ENCODE data around the gene MRTFA.
A peak's percentile ranks its signal among the peaks of the same experiment; 100 is the strongest.
"Not testable (repeated sequence)": the region's sequence is repeated elsewhere in the genome, so short reads cannot be mapped to it uniquely, and the experiment has no call there.

Gene MRTFA

DNA sequence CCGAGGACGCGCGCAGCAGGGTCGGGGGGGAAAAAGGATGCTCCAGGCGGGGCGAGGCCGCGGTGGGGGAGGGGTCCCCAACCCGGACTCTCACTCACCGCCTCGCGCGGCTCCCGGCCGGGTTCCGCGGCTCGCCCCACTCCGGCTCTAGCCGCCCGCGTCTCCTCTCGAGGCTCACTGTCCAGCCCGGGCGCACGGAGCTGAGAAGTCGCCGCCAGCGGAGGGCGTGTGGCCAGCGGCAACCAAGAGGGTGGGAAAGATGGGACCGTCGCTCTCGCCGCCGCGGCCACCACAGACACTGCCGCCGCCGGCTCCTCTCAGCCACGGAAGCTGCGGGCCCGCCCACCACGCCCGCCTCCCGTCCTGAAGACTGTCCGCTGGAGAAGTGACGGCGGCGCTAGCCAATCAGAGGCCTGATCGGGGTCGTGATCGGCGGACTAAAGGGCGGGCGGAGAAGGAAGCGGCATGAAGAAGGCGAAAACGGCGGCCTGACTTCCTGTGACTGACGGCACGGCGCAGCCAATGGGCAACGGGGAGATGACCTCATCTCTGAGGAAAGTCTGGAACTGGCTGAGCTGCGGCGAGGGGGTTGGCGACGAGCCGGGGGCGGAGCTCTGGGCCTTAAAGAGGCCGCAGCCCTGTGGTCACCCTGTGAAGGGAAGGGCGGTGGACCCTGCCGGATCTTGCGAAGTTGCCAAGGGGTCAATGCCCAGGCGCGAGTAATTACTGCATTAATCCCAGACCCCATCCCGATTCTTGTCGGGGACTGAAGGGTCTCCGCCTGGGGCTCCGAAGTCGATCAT lies at the start of gene MRTFA:
Gene MRTFA (minus strand): TSS at position 340 of the 803 bp plus-strand sequence.
- DNase-seq = peak; percentile 99 to 100

DNA sequence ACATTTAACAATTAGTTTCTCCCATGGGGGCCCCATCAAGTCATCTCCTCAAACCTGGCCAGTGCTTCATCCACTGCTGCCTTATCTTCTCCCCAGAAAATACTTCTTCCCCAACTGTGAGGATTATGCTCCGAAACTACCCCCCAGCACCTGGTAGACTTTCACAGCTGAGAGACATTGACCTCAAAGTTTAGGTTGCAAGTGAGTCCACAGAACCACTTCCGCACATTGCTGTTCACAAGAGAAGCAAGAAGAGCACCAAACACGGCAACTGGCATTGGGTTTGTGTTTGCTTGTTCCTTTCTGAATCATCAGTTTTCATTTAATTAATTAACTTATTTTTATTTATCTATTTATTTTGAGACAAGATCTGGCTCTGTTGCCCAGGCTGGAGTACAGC lies 48.9 kb upstream of the MRTFA start:
- no peak for DNase-seq

DNA sequence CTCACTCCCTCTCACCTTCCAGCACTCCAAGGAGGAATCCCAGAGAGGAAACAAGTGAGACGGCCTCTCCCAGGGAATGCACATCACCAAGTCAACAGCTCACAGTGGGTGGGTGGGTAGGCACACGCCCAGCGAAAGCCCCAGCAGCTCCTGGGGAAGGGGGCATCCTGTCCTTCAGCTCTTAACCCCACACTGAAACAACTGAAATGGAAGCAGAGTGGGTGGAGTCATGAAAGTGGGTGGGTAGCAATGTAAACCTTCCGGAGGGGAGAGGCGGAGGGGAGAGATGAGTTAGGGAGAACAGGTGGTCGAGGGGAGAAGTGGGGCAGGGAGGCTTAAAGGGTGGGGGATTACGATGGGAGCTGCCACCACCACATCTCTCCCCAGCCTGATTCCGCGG lies 48.2 kb upstream of the MRTFA start:
- DNase-seq = no peak

DNA sequence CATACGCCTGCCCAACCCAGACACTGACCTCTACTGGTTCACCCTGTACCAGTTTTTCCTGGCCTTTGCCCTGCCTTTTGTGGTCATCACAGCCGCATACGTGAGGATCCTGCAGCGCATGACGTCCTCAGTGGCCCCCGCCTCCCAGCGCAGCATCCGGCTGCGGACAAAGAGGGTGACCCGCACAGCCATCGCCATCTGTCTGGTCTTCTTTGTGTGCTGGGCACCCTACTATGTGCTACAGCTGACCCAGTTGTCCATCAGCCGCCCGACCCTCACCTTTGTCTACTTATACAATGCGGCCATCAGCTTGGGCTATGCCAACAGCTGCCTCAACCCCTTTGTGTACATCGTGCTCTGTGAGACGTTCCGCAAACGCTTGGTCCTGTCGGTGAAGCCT lies 44.9 kb upstream of the MRTFA start:
- no peak for DNase-seq

DNA sequence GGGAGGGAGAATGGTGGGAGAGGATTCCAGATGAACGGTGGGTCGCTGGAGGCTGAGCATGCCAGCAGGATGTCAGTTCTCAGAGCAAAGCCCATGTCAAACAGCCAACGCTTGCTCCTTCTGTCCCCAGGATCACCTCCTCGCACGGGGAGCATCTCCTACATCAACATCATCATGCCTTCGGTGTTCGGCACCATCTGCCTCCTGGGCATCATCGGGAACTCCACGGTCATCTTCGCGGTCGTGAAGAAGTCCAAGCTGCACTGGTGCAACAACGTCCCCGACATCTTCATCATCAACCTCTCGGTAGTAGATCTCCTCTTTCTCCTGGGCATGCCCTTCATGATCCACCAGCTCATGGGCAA lies 44.3 kb upstream of the MRTFA start:
- no peak for DNase-seq

DNA sequence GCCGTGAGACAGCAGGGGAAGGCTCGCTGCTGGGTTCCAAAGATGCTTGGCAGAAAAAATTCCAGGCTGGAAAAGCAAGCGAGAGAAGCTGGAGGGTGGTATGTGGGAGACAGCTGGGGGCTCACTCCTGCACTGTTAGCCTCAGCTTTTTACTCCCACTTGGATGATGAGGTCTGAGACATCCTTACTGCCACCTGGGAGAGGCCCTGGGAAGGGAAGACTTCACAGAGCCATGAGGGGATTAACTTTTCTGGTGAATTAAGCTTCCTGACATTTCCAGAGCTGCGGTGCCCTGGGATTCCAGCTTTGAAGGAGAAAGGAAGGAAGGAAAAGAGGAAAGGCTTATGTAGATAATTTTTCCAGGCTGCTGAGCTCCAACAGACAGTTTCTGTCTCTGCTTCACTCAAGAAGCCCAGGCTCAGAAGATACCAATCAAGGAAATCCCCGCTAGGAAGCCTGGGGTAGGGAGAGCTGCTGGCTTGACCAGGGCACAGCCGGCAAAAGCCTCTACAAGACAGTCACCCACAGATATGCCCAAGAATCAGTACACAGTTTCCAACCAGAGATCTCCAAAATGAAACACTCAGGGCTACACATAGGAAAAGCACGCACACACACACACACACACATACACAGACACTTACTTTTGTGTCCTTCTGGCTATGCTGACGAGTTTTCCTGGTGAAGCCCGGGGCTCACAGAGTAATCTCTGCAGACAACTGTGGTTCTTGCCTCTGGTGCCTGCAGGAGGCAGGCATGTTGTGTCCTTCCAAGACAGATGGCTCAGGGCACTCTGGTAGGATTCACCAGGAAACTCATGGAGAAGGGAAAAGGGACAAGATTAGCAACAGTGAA lies 43.7 kb upstream of the MRTFA start:
- DNase-seq = no peak

DNA sequence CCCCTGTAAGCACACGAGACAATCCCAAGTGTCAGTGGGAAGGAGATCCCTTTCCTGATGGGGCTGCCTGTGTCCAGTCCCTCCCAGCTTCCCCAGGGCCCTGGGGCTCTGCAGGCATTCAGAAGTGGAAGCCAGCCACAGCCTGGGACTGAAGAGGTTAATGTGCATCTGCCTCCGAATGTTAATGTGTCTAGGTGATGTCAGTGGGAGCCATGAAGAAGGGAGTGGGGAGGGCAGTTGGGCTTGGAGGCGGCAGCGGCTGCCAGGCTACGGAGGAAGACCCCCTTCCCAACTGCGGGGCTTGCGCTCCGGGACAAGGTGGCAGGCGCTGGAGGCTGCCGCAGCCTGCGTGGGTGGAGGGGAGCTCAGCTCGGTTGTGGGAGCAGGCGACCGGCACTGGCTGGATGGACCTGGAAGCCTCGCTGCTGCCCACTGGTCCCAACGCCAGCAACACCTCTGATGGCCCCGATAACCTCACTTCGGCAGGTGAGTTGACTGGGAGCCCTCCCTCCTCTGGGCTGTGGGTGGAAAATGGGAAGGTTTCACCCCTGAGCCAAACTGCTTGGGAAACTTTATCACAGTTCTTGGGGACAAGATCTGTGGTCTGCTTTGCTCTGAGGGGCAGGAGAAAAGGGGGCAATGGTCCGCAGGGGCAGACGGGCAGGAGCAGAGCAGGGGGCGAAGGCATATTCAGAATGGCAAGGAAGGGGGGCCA lies 42.9 kb upstream of the MRTFA start, which contains the start of gene MCHR1:
Gene MCHR1 (plus strand): TSS at position 236 of the 715 bp plus-strand sequence. CDS start 169 bp downstream, at position 405.
- no peak for DNase-seq

DNA sequence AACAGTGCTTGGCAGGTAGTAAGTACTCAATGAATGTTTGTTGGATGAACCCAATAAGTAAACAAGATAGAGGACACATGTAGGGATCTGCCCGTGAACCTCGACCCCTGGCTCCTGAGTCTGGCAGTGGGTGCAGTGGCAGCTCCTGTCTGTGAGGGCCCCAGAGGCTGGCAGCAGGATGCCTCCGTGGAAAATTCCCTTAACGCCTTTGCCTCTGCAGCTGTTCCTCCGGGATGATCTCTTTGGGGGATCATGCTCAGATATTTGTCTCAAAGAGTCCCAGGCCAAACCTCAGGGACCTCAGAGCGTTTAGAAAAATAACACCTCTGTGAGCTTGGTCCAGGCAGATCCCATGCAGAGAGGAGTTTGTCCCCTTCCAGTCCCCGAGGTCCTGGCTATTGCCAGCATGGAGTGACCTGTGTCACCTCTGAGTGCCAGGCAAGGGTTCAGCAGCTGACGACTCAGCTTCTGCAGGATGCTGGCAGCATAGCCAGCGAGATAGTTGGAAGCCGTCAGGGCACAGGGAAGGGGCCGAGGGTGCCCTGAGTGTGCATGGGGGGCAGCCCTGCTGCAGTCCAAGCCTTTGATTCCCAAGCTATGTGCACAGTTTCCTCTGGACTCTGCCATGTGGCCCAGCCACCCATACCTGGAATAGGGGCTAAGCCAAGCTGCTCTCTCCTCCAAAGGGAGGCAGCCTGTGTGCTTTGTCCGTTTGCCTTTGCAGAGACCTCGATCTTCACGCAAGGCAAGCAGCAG lies 42.2 kb upstream of the MRTFA start:
- no peak for DNase-seq

DNA sequence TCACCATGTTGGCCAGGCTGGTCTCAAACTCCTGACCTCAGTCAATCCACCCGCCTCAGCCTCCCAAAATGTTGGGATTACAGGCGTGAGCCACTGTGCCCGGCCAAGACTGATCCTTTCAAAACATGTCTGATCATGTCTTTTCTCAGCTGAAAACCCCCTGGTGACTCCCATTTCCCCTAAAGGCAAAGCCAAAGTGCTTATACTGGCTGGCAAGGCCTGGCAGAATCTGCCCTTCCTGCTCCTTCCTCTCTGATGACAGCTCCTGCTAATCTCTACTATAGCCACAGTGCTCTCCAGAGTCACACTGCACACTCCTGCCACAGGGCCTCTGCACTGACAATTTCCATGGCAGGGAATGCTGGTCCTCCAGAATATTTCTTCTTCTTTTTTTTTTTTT lies 40.1 kb upstream of the MRTFA start:
- no peak for DNase-seq

DNA sequence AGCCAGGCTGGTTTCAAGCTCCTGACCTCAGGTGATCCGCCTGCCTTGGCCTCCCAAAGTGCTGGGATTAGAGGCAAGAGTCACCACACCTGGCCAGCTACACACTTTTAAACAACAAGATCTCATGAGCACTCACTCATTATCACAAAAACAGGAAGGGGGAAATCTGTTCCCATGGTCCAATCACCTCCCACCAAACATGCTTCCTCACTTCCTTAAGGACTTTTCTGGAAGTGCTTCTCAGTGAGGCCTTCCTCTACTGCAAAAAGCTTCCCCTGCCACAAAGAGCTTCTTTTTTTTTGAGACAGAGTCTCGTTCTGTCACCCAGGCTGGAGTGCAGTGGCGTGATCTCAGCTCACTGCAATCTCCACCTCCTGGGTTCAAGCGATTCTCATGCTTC lies 39.6 kb upstream of the MRTFA start:
- DNase-seq = not testable (repeated sequence)

DNA sequence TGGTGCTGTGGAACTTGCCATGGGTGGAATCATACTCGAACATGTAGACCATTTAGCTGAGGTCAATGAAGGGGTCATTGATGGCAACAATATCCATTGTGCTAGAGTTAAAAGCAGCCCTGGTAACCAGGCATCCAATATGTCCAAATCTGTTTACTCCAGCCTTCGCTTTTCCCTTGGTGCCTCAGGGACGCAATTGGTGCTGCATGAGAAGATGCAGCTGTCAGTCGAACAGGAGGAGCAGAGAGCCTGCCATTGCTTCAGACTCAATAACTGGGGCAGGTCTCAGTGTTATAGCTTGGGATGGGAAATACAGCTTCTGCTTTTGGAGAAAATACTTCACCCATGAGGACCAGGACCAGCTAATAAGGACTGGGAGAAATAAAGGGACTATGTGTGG lies 37.8 kb upstream of the MRTFA start:
- no peak for DNase-seq

DNA sequence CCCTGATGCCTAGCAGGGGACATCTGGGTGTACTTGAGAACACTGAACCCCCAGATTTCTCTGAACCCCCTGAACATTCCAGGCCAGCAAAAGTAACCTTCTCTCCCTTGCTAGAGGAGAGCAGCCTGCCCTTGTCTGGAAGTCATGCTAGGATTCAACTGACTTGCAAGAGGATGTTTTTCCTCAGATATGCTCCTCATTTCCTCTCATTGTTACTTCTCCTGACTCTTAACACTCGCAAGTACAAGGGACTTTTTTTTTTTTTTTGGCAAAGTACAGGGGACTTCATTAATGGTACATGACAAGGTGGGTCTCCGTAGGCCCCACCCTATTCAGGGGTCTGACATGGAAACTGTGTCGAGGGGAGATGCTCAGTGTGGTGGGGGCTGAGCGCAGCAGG lies 36.5 kb upstream of the MRTFA start:
- no peak for DNase-seq

DNA sequence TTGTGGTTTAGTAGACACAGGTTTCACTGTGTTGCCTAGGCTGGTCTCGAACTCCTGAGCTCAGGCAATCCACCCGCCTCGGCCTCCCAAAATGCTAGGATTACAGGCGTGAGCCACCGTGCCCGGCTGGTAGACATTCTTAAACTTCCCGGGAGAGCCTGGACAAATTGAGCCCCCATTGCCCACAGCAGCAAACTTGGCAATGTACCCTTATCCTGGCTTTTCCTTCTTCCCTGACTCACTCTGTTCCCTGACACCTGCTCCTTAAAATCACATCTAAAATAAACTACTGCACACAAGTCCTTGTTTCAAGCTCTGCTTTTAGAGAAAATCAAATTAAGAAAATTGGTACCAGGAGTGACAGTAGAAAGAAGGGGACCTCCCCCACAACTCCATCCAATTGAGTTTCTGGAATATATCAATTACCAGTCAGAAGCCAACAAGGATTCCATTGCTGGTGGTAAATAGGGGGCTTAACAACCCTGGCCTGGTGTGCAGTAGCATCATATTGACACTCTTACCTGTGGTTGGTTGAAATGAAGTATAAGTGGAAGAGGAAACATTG lies 35.4 kb upstream of the MRTFA start:
- DNase-seq = no peak

DNA sequence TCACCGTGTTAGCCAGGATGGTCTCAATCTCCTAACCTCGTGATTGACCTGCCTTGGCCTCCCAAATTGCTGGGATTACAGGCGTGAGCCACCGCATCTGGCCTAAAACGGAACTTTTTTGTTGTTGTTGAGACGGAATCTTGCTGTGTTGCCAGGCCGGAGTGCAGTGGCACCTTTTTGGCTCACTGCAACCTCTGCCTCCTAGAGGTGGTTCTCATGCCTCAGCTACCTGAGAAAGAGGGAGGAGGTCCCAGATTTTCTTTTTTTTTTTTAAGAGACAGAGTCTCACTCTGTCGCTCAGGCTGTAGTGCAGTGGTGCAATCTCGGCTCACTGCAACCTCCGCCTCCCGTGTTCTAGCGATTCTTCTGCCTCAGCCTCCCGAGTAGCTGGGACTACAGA lies 34.9 kb upstream of the MRTFA start:
- no peak for DNase-seq

DNA sequence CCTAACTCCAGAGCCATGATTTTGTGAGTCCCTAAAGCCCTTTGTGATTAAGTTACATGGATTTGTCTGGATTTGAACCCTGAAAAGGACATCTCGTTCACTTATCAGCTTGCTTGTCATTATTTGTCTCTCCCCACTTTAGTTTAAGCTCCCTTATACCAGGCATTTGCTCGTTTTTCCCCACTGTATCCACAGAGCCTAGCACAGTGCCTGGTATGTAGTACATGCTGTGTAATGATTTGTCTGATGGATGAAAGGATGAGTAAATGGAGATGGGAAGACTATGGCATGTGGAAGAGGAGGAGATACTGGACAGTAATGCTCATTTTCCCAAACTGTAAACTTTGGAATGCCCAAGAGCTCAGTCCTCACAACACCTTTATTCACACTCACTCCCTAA lies 33.5 kb upstream of the MRTFA start:
- DNase-seq = no peak

DNA sequence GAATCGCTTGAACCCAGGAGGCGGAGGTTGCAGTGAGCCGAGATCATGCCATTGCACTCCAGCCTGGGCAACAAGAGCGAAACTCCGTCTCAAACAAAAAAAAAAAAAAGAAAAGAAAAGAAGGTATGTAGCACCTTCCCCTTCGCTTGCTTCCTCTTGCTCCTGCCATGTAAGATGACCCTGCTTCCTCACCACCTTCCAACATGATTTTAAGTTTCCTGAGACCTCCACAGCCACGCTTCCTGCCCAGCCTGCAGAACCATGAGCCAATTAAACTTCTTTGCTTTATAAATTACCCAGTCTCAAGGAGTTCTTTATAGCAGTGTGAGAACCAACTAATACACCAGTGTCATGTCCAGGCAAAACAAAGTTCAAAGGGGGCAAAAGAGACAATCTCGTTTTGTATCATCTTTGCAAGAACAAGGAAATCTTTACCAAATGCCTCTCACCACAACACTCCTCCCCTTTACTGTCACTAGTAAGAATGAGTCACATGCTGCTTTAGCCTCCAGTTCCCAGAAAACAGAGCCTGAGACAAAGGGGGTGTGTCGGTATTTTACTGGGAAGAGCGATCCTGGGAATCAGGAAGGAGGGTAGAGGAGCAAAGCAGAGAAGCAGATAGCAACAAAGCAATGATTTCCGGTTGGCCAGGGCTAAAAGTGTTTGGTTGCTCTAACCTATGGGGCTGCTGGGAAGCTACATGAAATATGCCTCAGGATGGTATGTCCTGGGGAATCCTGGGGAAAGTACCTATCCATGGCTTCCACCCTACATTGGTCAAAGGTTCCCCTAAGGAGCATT lies 32.3 kb upstream of the MRTFA start:
- peak; percentile 5 to 17 for DNase-seq

DNA sequence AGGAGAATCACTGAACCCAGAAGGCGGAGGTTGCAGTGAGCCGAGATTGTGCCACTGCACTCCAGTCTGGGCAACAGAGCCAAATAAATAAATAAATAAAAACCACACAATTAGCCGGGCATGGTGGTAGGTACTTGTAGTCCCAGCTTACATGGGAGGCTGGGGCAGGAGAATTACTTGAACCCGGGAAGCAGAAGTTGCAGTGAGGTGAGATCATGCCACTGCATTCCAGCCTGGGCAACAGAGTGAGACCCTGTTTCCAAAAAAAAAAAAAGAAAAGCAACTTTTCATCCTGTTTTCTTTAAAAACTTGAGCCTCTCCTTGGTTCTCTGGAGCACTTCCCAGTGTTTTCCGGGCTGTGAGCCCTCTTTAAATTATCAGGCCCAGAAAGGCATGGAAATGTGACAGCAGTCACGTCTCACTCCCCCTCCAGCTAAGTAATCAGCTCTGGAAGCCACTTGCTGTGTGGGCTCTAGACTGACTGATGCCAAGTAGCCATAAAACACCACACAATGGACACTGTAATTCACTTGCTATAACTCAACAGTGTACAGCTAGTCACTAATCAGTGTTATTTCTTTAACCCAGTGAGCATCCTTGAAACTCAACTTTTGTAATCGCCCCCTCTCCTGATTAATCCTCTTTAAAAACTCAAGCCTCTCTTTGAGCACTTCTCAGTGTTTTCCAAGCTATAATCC lies 29.8 kb upstream of the MRTFA start:
- DNase-seq = no peak

DNA sequence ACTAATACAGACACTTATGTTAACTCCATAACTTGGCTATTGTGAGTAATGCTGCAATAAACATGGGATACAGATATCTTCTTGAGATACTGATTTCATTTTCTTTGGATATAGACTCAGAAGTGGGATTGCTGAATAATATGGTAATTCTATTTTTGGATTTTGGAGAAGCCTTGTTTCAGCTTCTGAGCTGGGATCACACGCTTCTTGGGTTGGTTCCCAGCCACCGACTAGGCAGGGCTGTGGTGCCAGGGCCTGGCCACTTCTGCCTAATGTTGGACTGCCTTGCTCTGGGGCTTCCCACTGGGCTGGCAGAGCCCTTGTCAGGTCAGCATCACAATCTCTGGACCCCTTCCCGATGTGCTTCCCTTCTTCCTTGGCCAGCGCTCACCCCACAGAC lies 28.8 kb upstream of the MRTFA start:
- DNase-seq = no peak

DNA sequence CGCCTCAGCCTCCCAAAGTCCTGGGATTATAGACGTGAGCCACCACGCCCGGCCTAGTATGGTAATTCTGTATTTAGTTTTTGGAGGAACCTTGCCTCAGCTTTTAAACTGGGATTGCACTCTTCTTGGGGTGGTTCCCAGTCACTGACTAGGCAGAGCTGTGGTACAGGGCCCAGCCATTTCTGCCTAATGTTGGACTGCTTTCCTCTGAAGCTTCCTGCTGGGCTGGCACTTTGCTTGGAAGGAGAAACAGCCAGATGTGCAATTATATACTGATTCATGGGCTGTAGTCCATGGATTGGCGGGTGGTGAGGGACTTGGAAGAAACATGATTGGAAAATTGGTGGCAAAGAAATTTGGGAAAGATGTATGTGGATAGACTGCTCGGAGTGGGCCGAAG lies 25.2 kb upstream of the MRTFA start:
- DNase-seq = no peak

DNA sequence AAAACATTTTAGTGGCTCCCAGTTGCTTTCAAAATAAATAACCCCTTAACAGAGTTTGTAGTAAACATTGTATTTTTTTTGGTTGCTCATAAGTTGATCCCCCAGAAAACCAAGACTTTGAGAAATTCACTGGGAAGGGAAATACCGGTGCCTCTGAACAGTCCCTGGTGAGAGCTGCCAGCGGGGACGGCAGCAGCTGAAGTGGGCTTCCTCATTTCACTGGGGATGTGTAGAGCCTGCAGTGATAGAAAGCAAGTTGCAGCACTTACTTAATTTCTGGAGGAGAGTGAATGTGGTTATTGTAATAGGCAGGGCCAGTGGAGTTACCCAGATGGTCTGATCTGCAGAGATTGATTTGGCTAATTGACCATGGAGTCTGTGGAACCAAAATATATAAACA lies 24.2 kb upstream of the MRTFA start:
- no peak for DNase-seq

DNA sequence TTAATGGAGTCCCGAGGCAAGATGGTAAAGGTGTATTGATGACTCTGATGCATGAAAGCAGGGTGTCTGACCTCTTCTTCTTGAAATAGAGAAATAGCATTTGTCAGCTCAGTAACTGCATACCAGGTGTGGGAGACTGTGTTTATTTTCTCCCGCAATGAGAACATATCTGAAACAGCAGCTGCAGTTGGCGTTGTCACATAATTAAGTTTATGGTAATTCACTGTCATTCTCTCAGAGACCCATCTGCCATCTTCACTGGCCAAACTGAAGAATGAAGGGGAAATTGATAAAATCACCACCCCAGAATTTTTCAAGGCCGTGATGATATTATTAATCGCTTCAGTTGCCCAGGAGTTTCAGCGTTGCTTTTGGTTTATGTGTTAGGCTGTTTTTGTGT lies 22.6 kb upstream of the MRTFA start:
- DNase-seq = no peak

Data from activated CD4-positive, alpha-beta T cell treated with anti-CD3 and anti-CD28 coated beads, Interleukin-2, amount 50 U/mL, for 48 hours (primary cell).